B cell (primary cell): Measurements from ENCODE around the gene PLEKHS1. TPM values are rescaled to one million over a fixed set of nuclear protein-coding genes. Genes with fewer than 3 reads are reported as not detected.

Source experiments
- ATAC-seq: fragments of 200-7000 bp; cut with Tn5 transposase; one replicate; pipeline ENCODE4 v1.10.0; 2021; ENCODE audit warnings: low read depth, mild to moderate bottlenecking, moderate number of reproducible peaks, moderate library complexity
- CTCF ChIA-PET: fragments of 350-600 bp; sonication (Branson Sonifier 250); formaldehyde crosslinking; loops from one replicate; lab custom pipeline; 2021; ENCODE audit warnings: antibody characterized with exemption, inconsistent platforms; lab: Charles Lee
- POLR2A ChIA-PET: fragments of 350-600 bp; sonication (Branson Sonifier 250); formaldehyde crosslinking; loops from one replicate; lab custom pipeline; 2021; ENCODE audit warnings: antibody characterized with exemption; lab: Charles Lee
- DNase-seq: peaks from one replicate; pipeline ENCODE4 v3.0.0; 2013
- H2AFZ ChIP-seq: 2 replicates; pipeline ENCODE4 v1.6.1; 2012; ENCODE audit warnings: mild to moderate bottlenecking, low read depth, low read length; ENCODE audit not compliant: insufficient read depth, poor library complexity, severe bottlenecking
- H3K27ac ChIP-seq, 2 donors: 1 replicate in 1 of 2; 2 replicates in 1 of 2; pipeline ENCODE4 v1.5.1; 2012 to 2013; ENCODE audit warnings: low read length in 2 of 2, mild to moderate bottlenecking in 2 of 2, moderate library complexity in 1 of 2
- H3K27me3 ChIP-seq, 4 experiments: fragments of 200-600 bp in 1 of 4; sonication (generic) in 1 of 4; replicated peaks in 1 of 4; 1 replicate in 2 of 4; 2 replicates in 2 of 4; pipeline versions ENCODE4 v1.6.1 to v1.7.0; 2013 to 2016; ENCODE audit warnings: low read length in 3 of 4, mild to moderate bottlenecking in 2 of 4, mixed read lengths in 1 of 4, moderate library complexity in 1 of 4; ENCODE audit not compliant: insufficient read depth in 4 of 4, control insufficient read depth in 3 of 4; ENCODE audit errors: control extremely low read depth in 1 of 4
- H3K36me3 ChIP-seq, 2 experiments: replicated peaks in 1 of 2; 1 replicate in 1 of 2; 2 replicates in 1 of 2; pipeline versions ENCODE4 v1.6.1 to v1.7.1; 2013; ENCODE audit warnings: low read length in 1 of 2; ENCODE audit not compliant: insufficient read depth in 2 of 2, control insufficient read depth in 1 of 2; ENCODE audit errors: control extremely low read depth in 1 of 2, extremely low read depth in 1 of 2
- H3K4me1 ChIP-seq, 2 donors: fragments of 200-600 bp in 1 of 2; sonication (generic) in 1 of 2; 1 replicate in 1 of 2; 2 replicates in 1 of 2; pipeline versions ENCODE4 v1.5.1 to v1.6.1; 2013 to 2017; ENCODE audit warnings: low read length in 2 of 2; ENCODE audit not compliant: control insufficient read depth in 2 of 2, insufficient read depth in 2 of 2
- H3K4me2 ChIP-seq: replicated peaks from 2 replicates; pipeline ENCODE3; 2012; ENCODE audit warnings: mild to moderate bottlenecking, low read depth, low read length; ENCODE audit not compliant: poor library complexity, severe bottlenecking
- H3K4me3 ChIP-seq, 5 experiments: fragments of 200-600 bp in 1 of 5; sonication (generic) in 1 of 5; 1 replicate in 3 of 5; 2 replicates in 2 of 5; pipeline versions ENCODE4 v1.5.1 to v1.7.0; 2011 to 2016; ENCODE audit warnings: low read length in 4 of 5, mild to moderate bottlenecking in 4 of 5, low read depth in 2 of 5, control low read depth in 1 of 5, moderate library complexity in 1 of 5; ENCODE audit not compliant: insufficient read depth in 1 of 5; ENCODE audit errors: control extremely low read depth in 1 of 5, extremely low read depth in 1 of 5
- H3K79me2 ChIP-seq: fragments of 200-600 bp; sonication (generic); one replicate; pipeline ENCODE4 v1.6.0; 2016; ENCODE audit warnings: low read length; ENCODE audit not compliant: control insufficient read depth, insufficient read depth
- H3K9ac ChIP-seq: fragments of 200-600 bp; sonication (generic); 2 replicates; pipeline ENCODE4 v1.6.1; 2017; ENCODE audit warnings: mild to moderate bottlenecking, low read length, moderate library complexity
- H3K9me3 ChIP-seq, 3 donors: one replicate each; pipeline versions ENCODE4 v1.6.1 to v1.7.1; 2013; ENCODE audit warnings: low read length in 2 of 3; ENCODE audit not compliant: control insufficient read depth in 2 of 3, insufficient read depth in 1 of 3; ENCODE audit errors: control extremely low read depth in 1 of 3
- H4K20me1 ChIP-seq: 2 replicates; pipeline ENCODE4 v1.6.0; 2012; ENCODE audit warnings: mild to moderate bottlenecking, low read length; ENCODE audit not compliant: insufficient read depth, control insufficient read depth, poor library complexity, severe bottlenecking
- H3K27ac Mint-ChIP-seq: one replicate; pipeline ENCODE4 v1.8.0; 2021; ENCODE audit warnings: mixed read lengths
- H3K27me3 Mint-ChIP-seq: one replicate; pipeline ENCODE4 v1.8.0; 2021; ENCODE audit warnings: mixed read lengths
- H3K4me1 Mint-ChIP-seq: one replicate; pipeline ENCODE4 v1.8.0; 2021; ENCODE audit warnings: mixed read lengths
- H3K4me3 Mint-ChIP-seq: one replicate; pipeline ENCODE4 v1.8.0; 2021; ENCODE audit warnings: mixed read lengths
- H3K9me3 Mint-ChIP-seq: one replicate; pipeline ENCODE4 v1.8.0; 2022; ENCODE audit warnings: mixed read lengths; ENCODE audit not compliant: insufficient read depth
- CTCF ChIP-seq: fragments of 200-600 bp; IDR thresholded peaks from one replicate; pipeline ENCODE4 v1.8.0; 2022; ENCODE audit warnings: antibody characterized with exemption, mild to moderate bottlenecking
- EZH2 ChIP-seq: IDR thresholded peaks from 2 replicates; pipeline ENCODE4 v1.6.1; 2012; ENCODE audit warnings: borderline replicate concordance, low read depth, mild to moderate bottlenecking, moderate library complexity, low read length; ENCODE audit not compliant: insufficient read depth, poor library complexity, severe bottlenecking
- WGBS: methylation state at CpG from one replicate; pipeline ENCODE4 v1.1.5; 2013; ENCODE audit warnings: missing lambda C conversion rate; ENCODE audit not compliant: insufficient coverage; 5-methylcytosine and 5-hydroxymethylcytosine counted together
- intact Hi-C: fragments of 100-400 bp; cut with micrococcal nuclease; formaldehyde crosslinking; loops from one replicate; pipeline ENCODE4 v1.10.0; 2022
- polyA minus RNA-seq: library from RNA; depleted of rRNA, polyadenylated mRNA; stranded (reverse); fragments of >200 nt; gene quantifications from 2 replicates; pipeline ENCODE4 v1.2.3, GENCODE V29; 2012
- polyA plus RNA-seq: library from polyadenylated mRNA; depleted of rRNA; stranded (reverse); fragments of >200 nt; gene quantifications from 2 replicates; pipeline ENCODE4 v1.2.3, GENCODE V29; 2012
- total RNA-seq, 2 donors: library from RNA; stranded (reverse); fragments of 120-200 nt in 1 of 2; gene quantifications; 1 replicate in 1 of 2; 2 replicates in 1 of 2; pipeline versions ENCODE4 v1.2.3 to v1.2.4, GENCODE V29; 2013 to 2022

The PLEKHS1 gene
- not detected in 2 replicates for total RNA-seq
- total RNA-seq (2013): not detected
- 0.06 and 0.09 TPM in 2 replicates for polyA plus RNA-seq
- polyA minus RNA-seq: not detected in 2 replicates

- POLR2A ChIA-PET: no interaction called here
- 90% methylated on average over 3 of the region's 3 CpGs for WGBS
- Histone ChIP-seq H3K4me3 (no peak within 1 kb of the TSS), H3K79me2 (no peaks in the 10 kb centered on the region), H3K9ac (no peak within 1 kb of the TSS), H3K4me2 (no peak within 1 kb of the TSS), H3K36me3 (no peaks in the 10 kb centered on the region), H4K20me1 (no peaks in the 10 kb centered on the region), H3K4me1 (no peaks in the 10 kb centered on the region), H2AFZ (no peak within 1 kb of the TSS), H3K27me3 (no peaks in the 10 kb centered on the region), H3K9me3 (no peaks in the 10 kb centered on the region), H3K27ac (no peak within 1 kb of the TSS)
- no peak for TF ChIP-seq EZH2
- TF ChIP-seq CTCF: no peak
- ATAC-seq (no peak), DNase-seq (no peak)
- Mint-ChIP-seq H3K4me3 (no peak within 1 kb of the TSS), H3K9me3 (no peaks in the 10 kb centered on the region), H3K4me1 (no peaks in the 10 kb centered on the region), H3K27ac (no peak within 1 kb of the TSS), H3K27me3 (peaks cover 30% of the 10 kb centered on the region)
- CTCF ChIA-PET: no interaction called here
- intact Hi-C loops: no loop called here
Observed at GRCh38 chr10:113751181-113751732, at the start of gene PLEKHS1. TSS of gene PLEKHS1 (plus strand) at chr10:113751682. CDS start at chr10:113755278, 3,596 bp downstream.

- Mint-ChIP-seq H3K4me3 (no peak overlapping the region), H3K9me3 (peaks cover 2% of the 10 kb centered on the region), H3K27me3 (no peaks in the 10 kb centered on the region), H3K4me1 (peaks cover 18% of the 10 kb centered on the region), H3K27ac (no peak overlapping the region)
- no peak overlapping the region for H3K4me2 ChIP-seq
- ChIA-PET POLR2A (no interaction called here), CTCF (interaction anchor here (1.2 to 2.0 kb wide), 5 partner anchors 10 to 767 kb away, joined by 3 to 18 read pairs (median 4); no protein-coding TSS in a partner anchor)
- peaks cover 43% of the 10 kb centered on the region for H4K20me1 ChIP-seq
- TF ChIP-seq EZH2 (no peak), CTCF (peak; percentile 70)
- H2AFZ ChIP-seq: no peak overlapping the region
- H3K9me3 ChIP-seq: no peaks in the 10 kb centered on the region
- H3K27ac ChIP-seq: no peak overlapping the region
- no peaks in the 10 kb centered on the region for H3K4me1 ChIP-seq
- peaks cover 36% of the 10 kb centered on the region for H3K79me2 ChIP-seq
- no peaks in the 10 kb centered on the region for H3K27me3 ChIP-seq
- WGBS: no CpG with 5 or more reads among the region's 6 CpGs
- DNase-seq (peak; percentile 44), ATAC-seq (no peak)
- intact Hi-C loops: no loop called here
- H3K4me3 ChIP-seq: no peak overlapping the region
- peaks cover 0 to 17% of the 10 kb centered on the region in 2 experiments for H3K36me3 ChIP-seq
- H3K9ac ChIP-seq: no peak overlapping the region
Observed at GRCh38 chr10:113704637-113705343, 46.7 kb upstream of the PLEKHS1 start.
